Measurements from ENCODE around the gene ACADVL.
"Not testable (repeated sequence)": the region's sequence is repeated elsewhere in the genome, so short reads cannot be mapped to it uniquely, and the experiment has no call there.

Gene ACADVL

DNA sequence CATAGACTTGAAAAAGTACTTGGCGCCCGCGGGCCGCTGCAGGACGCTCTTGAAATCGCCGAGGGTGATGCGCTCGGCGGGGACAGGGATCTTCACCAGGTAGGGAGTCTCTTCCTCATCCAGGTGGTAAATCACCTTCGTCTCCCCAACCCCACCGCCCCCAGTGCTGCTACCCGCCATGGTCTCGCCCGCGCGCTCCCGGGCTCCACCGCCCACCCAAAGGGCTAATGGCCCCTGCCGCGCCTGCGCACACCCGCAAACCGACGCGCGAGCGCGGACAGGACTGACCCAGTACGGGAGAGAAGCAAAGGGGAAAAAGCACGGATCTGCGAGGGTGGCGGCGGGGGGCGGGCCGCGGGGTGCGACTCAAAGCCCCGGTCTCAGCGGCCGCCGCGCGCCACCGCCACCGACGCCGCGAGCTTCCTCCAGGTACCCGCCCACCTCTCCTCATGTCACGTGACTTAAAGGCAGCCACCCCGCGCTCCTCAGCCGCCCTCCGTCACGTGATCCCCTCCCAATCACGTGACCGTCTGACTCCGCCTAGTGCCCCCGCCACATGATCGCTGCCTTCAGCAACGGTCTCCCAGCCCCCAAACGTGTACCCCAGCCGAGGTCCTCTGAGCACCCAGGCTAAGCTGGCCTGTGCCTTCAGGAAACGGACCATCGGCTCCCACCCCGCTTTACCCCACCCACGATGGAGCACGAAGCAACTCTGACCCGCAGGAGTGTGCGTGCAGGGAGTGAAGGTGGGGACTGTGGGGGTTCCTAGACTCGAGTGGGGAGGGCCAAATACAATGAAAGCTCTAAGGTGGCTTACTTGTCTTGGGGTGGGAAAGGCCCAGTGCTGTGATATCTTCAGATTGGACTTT is 14.6 kb downstream of the ACADVL start, which contains the start of gene DVL2:
Gene DVL2, minus strand, starts transcription at position 435 of the 869 bp plus-strand sequence. Its CDS starts 255 bp downstream, at position 180.
- DNase-seq (ENCODE audit: low read depth in 2 of 3, low spot score in 1 of 3), result peak; percentile 91 to 94 (median 93)

DNA sequence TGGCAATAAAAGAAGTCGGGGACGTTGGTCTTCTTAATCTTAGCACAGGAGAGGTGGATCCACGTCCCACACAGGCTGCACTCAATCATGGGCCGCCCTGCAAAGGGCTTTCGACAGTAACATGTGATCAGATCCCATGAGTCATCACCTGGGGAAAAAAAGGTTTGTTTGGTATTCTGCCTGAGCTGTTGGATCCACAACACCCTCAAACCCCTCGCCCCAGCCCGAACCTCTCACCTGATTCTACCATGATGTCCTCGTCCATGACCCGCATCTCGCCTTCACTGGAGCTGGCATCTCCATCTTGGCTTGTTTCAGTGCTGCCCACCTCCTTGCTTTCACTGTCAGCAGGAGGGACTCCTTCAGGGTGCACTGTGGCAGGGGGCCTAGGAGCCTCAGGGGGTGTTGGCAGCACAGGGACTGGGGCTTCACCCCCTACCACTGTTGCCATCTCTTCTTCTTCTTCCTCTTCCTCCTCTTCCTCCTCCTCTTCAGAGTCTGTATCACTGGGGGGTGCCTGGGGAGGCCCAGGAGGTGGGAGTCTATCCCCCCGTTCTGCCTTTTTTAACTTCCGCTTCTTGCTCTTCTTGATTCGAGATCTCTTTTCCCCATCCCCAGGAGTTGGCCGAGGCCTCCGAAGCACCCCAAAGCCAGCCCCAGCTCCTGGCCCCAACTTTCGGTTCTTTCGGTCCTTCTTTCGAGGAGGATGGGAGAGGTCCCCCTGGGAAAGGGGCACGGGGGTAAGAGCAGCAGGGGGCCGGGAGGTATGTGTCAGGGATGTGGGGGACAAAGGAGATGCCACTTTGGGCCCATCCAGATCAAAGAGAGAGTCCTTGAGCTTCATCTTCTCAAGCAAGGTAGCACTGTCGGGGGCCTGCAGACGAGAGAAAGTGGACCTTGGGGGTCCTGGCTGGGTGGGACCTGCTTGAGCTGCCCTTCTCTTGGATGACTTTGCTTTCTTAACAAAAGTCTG is 16.2 kb downstream of the ACADVL start:
- DNase-seq (ENCODE audit: low read depth in 2 of 3, low spot score in 1 of 3), result no peak

DNA sequence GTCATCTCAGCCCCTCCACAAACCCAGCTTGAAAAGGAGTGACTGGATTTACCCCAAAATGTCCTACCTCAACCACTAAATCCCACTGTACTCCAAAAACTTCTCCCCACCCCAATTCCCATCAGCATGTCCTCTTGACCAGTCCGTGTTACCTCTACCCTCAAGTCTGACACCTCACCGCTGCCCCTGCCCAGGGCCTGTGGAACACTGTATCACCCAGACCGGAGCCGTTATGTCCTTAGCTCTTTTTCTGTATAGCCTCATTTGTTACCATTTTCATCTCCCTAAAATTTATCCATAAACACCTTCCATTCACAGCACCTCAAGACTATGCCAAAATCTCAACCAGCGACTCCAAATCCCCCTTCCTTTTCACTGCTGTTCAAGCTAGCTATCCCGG is 17.1 kb downstream of the ACADVL start:
- DNase-seq (ENCODE audit: low read depth in 2 of 3, low spot score in 1 of 3), result no peak

DNA sequence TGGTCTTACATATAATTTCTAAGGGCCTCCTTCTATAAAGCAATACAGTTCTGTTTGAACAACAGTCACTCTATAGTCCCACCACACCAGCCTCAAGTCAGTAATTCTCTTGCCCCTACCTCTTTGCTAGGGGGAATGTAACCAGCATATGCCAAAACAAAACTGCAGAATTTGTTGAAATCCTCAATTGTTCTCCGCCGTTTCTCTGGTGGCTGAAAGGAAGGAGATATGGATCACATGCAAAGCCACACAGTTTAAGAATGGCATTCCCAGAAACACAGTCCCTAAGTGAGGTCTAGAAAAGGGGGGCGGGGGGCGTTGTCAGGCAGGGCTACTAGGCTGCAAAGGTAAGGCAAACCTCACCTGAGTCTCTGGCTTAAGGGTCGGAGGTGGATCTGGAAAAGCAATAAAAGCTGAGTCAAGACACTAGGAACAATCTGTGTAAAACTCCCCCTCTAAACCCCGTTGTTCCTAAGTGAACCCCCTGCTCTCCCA is 17.6 kb downstream of the ACADVL start:
- DNase-seq (ENCODE audit: low read depth in 2 of 3, low spot score in 1 of 3), result no peak

DNA sequence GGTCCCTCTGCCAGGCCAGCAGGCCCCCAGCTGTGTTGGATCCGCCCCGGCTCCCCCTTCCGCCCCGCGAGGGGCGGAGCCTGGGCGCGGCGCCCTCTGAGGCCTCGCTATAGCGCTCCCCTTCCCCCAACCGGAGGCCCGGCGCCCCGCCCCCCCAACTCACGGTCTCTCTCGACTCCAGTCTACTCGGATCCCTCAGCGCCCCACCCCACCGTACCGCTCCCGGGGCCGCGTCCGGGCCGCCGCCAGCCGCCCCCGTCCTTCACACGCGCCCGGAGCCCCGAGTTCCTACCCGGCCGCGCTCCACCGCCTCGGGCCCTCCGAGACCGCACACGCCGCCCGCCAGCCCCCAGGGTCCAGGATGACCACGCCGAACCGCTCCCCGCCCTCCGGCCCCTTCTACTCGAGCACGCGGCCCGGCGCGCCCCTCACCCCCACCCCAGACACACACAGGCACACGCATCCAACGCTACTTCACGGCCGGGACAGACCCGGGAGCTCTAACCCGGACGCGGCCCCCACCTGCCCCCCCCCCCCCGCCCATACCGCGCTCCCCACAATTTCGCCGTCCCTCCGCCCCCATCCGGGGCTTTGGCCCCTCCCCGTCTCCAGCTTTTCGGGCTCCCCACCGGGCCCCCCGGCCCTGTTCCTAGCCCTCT is 18.2 kb downstream of the ACADVL start:
- peak; percentile 74 to 85 (median 75) for DNase-seq (ENCODE audit: low read depth in 2 of 3, low spot score in 1 of 3)

DNA sequence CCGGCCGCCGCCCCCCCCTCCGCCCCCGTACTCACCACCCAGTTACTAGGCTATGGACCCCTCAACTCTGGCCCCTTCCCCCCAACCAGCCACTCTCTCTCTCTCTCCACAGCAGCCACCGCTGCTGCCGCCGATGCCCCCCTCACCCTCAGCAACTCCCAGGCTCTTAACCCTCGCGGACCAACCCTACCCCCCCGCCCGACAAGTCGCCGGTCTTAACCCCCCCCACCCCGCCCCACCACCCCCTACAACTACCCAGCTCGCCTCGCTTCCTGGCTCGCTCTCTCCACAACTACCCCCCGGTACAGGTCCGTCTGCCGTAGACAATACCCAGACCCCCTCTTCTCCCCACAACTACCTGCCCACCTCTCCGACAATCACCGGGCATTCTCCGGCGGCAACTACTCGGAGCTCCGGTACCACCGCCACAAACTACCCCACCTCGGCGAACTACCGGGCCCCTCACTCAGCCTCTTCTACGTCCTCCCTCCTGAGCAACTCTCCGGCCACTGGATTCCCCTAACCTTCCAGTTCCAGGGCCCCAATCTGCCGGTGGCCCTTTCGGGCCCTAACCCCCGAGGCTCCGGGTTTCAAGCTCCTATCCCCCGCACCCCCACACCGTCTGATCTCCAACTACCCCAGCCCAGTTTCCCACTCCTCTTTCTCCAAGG is 18.8 kb downstream of the ACADVL start:
- DNase-seq (ENCODE audit: low read depth in 2 of 3, low spot score in 1 of 3), result no peak

DNA sequence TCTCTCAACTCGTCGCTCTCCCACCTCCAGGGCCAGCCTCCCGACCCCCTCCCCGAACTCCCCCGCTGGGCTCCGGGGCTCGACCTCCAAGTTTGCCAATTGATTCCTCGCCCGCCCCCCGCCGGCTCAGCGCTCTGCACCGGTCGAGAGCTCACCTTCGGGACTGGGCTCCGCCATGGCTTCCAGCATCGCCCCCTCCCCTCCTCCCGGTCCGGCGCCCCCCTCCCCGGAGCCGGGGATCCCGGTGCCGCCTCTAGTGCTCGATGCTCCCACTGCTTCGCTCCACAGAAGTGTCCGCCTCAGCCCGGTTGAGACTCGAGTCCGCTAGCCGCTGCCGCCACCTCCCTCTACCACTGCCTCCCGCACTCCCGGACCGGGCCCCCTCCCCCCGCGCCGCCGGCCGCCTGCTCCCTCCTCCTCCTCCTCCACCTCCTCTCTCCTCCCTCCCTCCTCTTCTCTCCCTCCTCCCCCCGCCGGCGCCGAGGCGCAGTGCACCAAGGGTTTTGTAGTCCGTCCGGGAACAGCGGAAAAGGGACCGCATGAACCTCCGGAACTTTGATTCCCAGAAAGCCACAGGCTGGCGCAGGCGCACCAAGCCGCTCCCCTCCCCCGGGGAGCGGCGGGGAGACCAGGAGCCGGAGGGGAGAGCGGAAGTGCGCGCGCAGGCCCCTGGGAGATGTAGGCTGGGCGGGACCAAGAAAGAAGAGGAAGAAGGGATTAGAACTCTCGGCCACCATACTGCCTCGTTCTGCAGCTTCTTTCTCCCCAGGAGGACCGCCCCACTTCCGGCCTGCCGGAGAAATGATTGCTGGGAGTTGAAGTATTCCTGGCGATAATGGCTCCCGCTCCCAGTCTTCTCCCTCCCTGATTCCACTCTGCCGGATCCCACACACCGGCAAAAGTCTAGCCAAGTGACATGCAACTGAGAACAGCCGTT is 19.6 kb downstream of the ACADVL start, which contains the start of gene PHF23:
Gene PHF23, minus strand, starts transcription at position 367 of the 937 bp plus-strand sequence. Its CDS starts 178 bp downstream, at position 189.
- peak; percentile 92 to 97 (median 95) for DNase-seq (ENCODE audit: low read depth in 2 of 3, low spot score in 1 of 3)

DNA sequence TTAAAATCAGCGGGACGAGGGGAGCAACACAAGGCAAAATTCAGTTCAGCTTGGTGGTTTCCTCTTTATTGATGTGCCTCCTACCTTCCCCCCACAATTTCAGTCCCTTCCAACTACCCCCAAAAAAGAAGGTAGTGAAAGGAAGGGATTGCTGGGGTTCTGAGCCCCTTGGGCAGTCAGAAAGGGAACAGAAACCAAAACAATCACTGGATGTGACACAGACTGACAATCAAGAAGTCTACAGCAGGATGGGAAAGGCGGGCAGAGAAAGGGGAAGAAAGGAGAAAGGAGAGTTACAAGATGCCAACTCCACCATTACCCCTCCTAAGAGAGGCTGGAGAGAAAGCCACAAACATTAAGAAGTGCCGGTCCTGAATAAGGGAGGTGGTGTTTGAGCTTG is 20.6 kb downstream of the ACADVL start:
- DNase-seq (ENCODE audit: low read depth in 2 of 3, low spot score in 1 of 3), result no peak

DNA sequence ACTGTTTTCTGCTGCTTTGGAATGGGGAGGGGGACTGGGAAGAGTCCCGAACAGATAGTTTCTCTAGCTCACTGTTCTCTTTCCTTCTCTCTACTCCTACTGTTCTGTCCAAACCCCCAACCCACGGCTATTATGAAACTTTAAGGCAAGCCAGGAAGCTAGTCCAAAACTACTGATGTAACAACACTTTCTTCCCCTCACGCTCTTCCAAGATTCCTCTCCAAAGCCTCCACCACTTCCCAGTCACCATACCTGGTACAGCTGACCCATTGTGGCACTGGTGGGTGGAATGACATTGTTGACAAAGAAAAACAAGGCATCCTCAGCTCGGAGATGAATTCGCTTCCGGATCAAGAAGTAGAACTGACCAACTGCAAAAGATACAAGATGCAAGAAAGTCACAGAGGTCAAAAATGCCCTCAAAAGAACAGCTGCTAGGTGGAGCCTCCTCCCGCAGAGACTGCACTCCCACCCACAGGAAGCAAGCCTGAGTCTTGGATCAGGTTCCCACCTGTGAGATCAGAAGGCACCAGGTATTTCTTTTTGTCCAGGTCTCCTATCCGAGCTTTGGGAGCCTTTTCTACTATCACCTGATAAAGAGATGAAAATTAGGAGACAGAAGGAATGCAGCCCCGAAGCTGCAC is 21.5 kb downstream of the ACADVL start:
- DNase-seq (ENCODE audit: low read depth in 2 of 3, low spot score in 1 of 3), result no peak

DNA sequence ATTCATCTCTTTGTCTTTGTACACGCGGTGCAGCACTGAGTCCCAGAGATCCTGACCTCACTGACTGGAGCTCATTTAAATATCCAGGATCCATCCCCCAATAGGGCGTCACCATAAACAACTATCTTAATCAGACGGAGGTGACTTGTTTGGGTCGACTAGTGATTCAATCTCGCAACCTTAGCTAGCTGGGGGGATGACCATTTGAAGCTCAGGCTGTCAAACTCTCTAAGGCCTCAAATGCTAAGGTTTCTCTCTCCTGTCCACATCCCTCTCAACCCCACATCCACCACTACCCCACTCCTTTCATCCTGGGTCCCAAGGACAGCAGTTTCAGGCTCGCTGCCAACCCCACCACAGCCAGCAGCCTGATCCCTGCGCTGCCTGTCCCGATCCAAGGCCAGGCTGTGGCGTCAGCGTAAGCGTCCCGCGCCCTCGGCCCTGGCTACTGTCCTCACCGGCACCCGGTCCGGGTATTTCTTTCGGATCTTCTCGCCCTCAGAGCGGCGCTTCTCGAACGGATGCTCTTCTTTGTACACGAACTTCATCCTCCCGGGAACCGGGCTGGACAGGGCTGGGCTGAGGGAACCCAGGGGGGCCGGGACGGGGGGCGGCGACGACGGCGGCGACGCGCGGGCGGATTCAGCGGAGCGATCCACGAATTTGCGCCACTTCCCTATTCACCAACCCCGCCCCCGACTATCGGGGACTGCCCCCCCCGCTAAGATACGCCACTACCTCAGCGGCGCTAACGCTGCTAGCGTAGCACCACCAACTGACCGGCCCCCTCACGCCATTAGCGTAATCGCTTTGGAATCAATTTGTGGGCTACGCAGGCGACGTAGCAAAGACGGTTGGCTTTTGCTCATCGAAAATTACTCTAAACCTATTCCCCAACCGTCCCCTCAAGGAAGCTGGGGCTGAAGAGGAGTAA is 22.3 kb downstream of the ACADVL start, which contains the start of gene GABARAP:
Gene GABARAP, minus strand, starts transcription at position 667 of the 934 bp plus-strand sequence. Its CDS starts 119 bp downstream, at position 548.
- peak; percentile 85 to 96 (median 89) for DNase-seq (ENCODE audit: low read depth in 2 of 3, low spot score in 1 of 3)

DNA sequence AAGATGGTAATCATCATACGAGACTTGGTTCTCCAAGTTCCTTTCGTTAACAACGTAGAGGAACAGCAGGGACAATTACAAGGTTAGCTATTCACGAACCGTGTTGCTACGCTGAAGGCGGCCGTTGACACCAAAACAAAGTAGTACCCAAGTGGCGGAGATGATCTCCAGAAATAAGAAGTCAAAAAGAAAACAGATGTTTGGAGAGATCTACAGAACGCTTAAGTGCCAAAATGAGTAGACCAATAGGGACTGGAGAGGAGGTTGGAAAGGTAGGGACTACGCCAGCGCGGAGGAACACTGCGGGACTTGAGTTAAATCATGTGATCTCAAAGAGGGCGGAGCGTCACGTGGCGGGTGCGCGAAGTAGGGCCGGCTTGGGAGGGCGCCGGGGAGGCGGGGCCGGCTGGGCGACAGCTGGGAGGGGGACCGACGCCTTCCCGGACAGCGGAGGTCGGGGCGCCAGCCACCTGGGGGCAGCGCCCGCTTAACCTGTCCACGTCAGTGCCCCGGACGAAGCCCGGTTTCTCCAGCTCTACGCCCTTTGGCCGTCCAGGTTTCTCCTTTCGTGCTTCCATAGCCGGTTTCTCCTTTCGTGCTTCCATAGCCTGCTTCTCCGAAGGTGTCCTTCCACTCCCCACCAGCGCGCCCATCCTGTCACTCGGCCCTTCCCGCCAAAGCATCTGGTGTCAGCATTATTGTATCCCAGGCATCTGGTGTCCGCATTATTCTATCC is 23.1 kb downstream of the ACADVL start:
- peak; percentile 82 to 88 (median 87) for DNase-seq (ENCODE audit: low read depth in 2 of 3, low spot score in 1 of 3)

DNA sequence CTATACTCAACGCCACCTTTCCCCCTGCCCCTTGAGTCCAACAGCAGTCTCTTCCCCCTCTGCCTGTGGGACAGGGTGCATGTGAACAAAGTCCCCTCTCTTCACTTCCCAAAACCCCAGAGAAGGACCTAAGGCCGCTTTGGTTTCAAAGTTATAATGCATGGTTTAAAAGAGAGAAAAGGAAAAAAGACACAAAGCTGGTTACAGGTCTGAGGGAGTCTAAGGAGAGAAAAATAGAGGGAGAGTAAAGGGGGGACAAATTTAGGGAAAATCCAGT is 23.7 kb downstream of the ACADVL start:
- DNase-seq (ENCODE audit: low read depth in 2 of 3, low spot score in 1 of 3), result no peak

DNA sequence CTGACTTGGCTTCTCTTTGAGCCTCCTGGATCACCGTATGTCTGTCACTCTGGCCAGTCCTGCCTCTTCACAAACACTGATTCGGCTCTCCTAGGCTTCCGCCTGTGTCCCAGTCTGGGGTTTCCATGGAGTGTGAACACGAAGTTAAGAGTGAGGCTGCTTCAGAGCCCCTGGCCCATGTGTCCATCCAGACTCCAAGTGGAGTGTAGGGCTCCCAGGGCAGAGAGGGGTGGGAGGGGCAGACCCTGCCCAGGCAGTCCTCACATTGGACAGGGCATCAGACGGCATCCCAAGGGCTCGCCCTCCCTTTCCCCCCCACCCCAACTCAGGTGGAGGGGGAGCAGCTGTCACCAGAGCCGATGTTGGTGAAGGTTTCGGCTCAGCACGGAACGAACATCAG is 24.1 kb downstream of the ACADVL start:
- DNase-seq (ENCODE audit: low read depth in 2 of 3, low spot score in 1 of 3), result not testable (repeated sequence)

DNA sequence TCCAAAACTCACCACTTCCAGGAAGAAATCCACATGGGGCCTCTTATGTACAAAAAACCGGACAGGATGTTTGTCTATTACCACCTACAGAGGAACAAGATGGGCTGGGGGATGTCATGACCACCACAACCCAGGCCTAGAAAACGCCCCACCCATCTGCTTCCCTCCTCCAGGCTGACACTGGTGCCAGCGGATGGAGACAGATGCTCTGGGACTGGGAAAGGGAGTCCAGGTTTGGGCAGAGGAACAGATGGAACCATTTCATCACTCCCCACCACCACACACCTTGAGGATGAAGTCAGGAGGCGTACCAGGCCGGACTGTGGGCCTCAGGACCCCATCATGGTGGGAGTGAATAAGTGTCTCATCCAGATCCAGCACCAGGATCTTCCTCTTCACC is 27.0 kb downstream of the ACADVL start:
- no peak for DNase-seq (ENCODE audit: low read depth in 2 of 3, low spot score in 1 of 3)

DNA sequence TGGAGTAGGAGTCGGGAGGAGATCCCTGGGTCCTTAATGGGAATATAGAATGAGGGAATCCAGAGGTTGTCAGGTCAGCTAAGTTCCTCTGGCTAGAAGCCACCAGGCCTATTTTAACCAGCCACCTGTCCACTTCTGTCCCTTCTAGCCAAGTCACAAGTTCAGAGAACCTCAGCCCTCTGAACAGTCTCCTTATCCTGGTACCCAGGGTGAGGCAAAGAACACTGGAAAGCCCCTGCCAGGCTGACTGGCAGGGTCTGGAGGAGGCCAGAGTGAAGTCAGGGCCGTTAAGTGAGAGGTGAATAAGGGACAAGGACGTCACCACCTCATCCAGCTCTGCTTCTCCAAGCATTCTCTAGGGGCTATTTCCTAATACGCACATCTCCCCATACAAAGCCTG is 29.1 kb downstream of the ACADVL start:
- no peak for DNase-seq (ENCODE audit: low read depth in 2 of 3, low spot score in 1 of 3)

DNA sequence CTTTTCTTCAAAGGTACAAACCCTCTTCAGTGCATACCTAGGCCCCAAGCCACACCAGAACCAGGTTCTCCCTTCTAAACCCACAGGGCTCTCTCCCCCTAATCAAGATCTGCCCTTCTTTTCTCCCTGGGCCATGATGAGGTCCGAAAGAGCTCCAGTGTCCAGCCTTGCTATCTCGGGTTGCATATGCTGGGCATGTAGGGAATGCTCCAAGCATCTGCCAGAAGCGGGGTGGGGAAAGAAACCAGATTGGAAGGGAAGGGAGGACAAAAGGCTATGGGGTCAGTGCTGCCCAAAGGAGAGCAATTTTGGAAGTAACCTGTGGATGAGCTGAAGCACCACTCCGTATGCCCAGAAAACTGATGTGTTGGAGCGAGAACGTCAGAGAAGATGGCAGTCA is 29.5 kb downstream of the ACADVL start:
- DNase-seq (ENCODE audit: low read depth in 2 of 3, low spot score in 1 of 3), result no peak

DNA sequence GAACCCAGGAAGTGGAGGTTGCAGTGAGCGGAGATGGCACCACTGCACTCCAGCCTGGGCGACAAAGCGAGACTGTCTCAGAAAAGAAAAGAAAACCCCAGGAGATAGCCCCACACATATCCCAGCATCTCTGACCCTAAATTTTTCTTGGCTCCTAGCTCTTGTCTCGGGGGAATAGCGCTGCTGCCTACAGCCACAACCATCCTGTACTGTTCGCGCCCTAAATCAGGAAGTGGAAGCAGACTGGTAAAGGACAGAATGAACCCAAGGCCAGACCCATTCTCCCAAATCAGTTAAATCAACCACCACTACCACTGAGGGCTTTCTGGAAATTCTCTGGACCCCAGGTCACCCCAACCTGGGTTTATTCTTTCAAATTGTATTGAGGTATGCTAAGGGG is 30.1 kb downstream of the ACADVL start:
- DNase-seq (ENCODE audit: low read depth in 2 of 3, low spot score in 1 of 3), result no peak

Data from stimulated activated CD4-positive, alpha-beta T cell treated with anti-CD3 and anti-CD28 coated beads, Interleukin-12 subunit alpha, Interleukin-12 subunit beta, amount 100 ng/mL, for 48 hours (primary cell).